Neural crest cell (in vitro differentiated cells): ENCODE measurements around the gene GBP1. TPM values are rescaled to one million over a fixed set of nuclear protein-coding genes. Genes with fewer than 3 reads are reported as not detected.
"Not testable (repeated sequence)": the region's sequence is repeated elsewhere in the genome, so short reads cannot be mapped to it uniquely, and the experiment has no call there.

ENCODE experiments used
- DNase-seq: peaks from one replicate; pipeline ENCODE4 v3.0.0; 2021; ENCODE audit warnings: low read depth, mixed read lengths, low spot score
- H3K27ac Mint-ChIP-seq: one replicate; pipeline ENCODE4 v1.8.0; 2021; ENCODE audit warnings: mild to moderate bottlenecking, mixed read lengths; ENCODE audit not compliant: unreplicated experiment
- H3K27me3 Mint-ChIP-seq: 2 replicates; pipeline ENCODE4 v1.8.0; 2021; ENCODE audit warnings: low read depth, mild to moderate bottlenecking, mixed read lengths
- H3K36me3 Mint-ChIP-seq: 2 replicates; pipeline ENCODE4 v1.8.0; 2021; ENCODE audit warnings: low read depth, mild to moderate bottlenecking, mixed read lengths
- H3K4me1 Mint-ChIP-seq: 2 replicates; pipeline ENCODE4 v1.8.0; 2021; ENCODE audit warnings: mixed read lengths
- H3K4me3 Mint-ChIP-seq: one replicate; pipeline ENCODE4 v1.8.0; 2021; ENCODE audit warnings: mild to moderate bottlenecking, mixed read lengths
- H3K9me3 Mint-ChIP-seq: 2 replicates; pipeline ENCODE4 v1.8.0; 2021; ENCODE audit warnings: mixed read lengths
- CTCF ChIP-seq: fragments of 200-600 bp; sonication (generic); conservative IDR thresholded peaks from 2 replicates; pipeline ENCODE4 v1.5.0; 2021; ENCODE audit warnings: antibody characterized with exemption, mild to moderate bottlenecking
- total RNA-seq: library from RNA; stranded (reverse); gene quantifications from 2 replicates; pipeline ENCODE4 v1.2.1, GENCODE V29; 2021

The GBP1 gene
- total RNA-seq, 1 donor from 2014 or later, result not detected

- no peaks in the 10 kb centered on the region for H3K36me3 Mint-ChIP-seq
- no peak for DNase-seq
- TF ChIP-seq CTCF, result no peak
- no peak overlapping the region for H3K27ac Mint-ChIP-seq
- H3K4me3 Mint-ChIP-seq, result no peak overlapping the region
- H3K9me3 Mint-ChIP-seq, result no peaks in the 10 kb centered on the region
- H3K27me3 Mint-ChIP-seq, result no peaks in the 10 kb centered on the region
- no peaks in the 10 kb centered on the region for H3K4me1 Mint-ChIP-seq
Observed at GRCh38 chr1:89051300-89051954, 13.6 kb downstream of the GBP1 start.

GRCh38 chr1:89050649-89051033 is 14.4 kb downstream of the GBP1 start:
- Mint-ChIP-seq H3K27ac (no peak overlapping the region), H3K36me3 (no peaks in the 10 kb centered on the region), H3K9me3 (no peaks in the 10 kb centered on the region), H3K27me3 (no peaks in the 10 kb centered on the region), H3K4me3 (no peak overlapping the region), H3K4me1 (no peaks in the 10 kb centered on the region)
- no peak for TF ChIP-seq CTCF
- no peak for DNase-seq

GRCh38 chr1:89049901-89050648 is 14.9 kb downstream of the GBP1 start:
- not testable (repeated sequence) for H3K36me3 Mint-ChIP-seq, H3K4me1 Mint-ChIP-seq, H3K27ac Mint-ChIP-seq, DNase-seq, H3K27me3 Mint-ChIP-seq, H3K4me3 Mint-ChIP-seq, H3K9me3 Mint-ChIP-seq

- not testable (repeated sequence) for H3K27ac Mint-ChIP-seq, H3K9me3 Mint-ChIP-seq, H3K4me1 Mint-ChIP-seq, DNase-seq, H3K27me3 Mint-ChIP-seq, H3K4me3 Mint-ChIP-seq, H3K36me3 Mint-ChIP-seq
Observed at GRCh38 chr1:89049187-89049586, 15.8 kb downstream of the GBP1 start.

DNA sequence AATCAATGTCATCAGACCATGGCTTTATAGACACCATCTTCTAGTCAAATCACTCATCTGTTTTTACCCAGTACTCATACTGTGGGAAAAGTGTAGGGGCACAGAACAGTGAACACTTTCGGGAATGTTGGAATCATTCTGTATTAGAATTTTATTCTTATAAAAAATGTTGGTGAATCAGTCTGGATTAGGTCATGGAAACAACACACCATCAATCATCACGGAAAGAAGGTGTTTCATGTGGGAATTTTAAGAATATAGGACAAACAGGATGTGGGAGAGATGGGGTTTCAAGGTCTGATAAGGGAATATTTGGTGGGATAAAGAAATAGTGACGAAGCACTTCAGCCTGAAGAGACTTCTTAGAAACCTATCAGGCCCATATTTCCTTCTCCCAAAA is 17.3 kb downstream of the GBP1 start:
- DNase-seq, result no peak
- H3K4me1 Mint-ChIP-seq, result no peaks in the 10 kb centered on the region
- no peak overlapping the region for H3K27ac Mint-ChIP-seq
- H3K36me3 Mint-ChIP-seq, result no peaks in the 10 kb centered on the region
- no peak overlapping the region for H3K4me3 Mint-ChIP-seq
- no peak for TF ChIP-seq CTCF
- no peaks in the 10 kb centered on the region for H3K27me3 Mint-ChIP-seq
- H3K9me3 Mint-ChIP-seq, result no peaks in the 10 kb centered on the region

- not testable (repeated sequence) for H3K4me1 Mint-ChIP-seq, DNase-seq, H3K9me3 Mint-ChIP-seq, H3K4me3 Mint-ChIP-seq, H3K27ac Mint-ChIP-seq, H3K27me3 Mint-ChIP-seq, H3K36me3 Mint-ChIP-seq
Observed at GRCh38 chr1:89046318-89047183, 18.5 kb downstream of the GBP1 start.
